ENCODE measurements around the gene DDB1.

DDB1 gene

GRCh38 chr11:61328351-61328750, 4.6 kb downstream of the DDB1 start:
- H3K9me3 ChIP-seq, result no peaks in the 10 kb centered on the region
- DNase-seq, result no peak
- H3K27me3 ChIP-seq, result no peaks in the 10 kb centered on the region
- intact Hi-C loops (cut with DNase I; ENCODE audit: low total_unique reads), result no loop called here
- peaks cover 0 to 21% (median 16%) of the 10 kb centered on the region in 4 donors for H3K4me1 ChIP-seq
- H3K36me3 ChIP-seq, result peaks cover 42 to 60% (median 54%) of the 10 kb centered on the region in 3 donors
- no peak overlapping the region for H3K27ac ChIP-seq
- no peak overlapping the region for H3K4me3 ChIP-seq
- TF ChIP-seq CTCF (IDR thresholded peaks at IDR 0.05), result no peak

GRCh38 chr11:61327669-61328071, 5.2 kb downstream of the DDB1 start:
- TF ChIP-seq CTCF (IDR thresholded peaks at IDR 0.05), result no peak
- H3K4me3 ChIP-seq, result no peak overlapping the region
- H3K9me3 ChIP-seq, result no peaks in the 10 kb centered on the region
- H3K4me1 ChIP-seq, result peaks cover 0 to 21% (median 16%) of the 10 kb centered on the region in 4 donors
- intact Hi-C loops (cut with DNase I; ENCODE audit: low total_unique reads), result no loop called here
- no peaks in the 10 kb centered on the region for H3K27me3 ChIP-seq
- no peak overlapping the region for H3K27ac ChIP-seq
- H3K36me3 ChIP-seq, result peaks cover 48 to 67% (median 61%) of the 10 kb centered on the region in 3 donors
- no peak for DNase-seq

GRCh38 chr11:61325649-61326414, 7.1 kb downstream of the DDB1 start:
- H3K4me3 ChIP-seq, result no peak overlapping the region
- no peaks in the 10 kb centered on the region for H3K27me3 ChIP-seq
- H3K4me1 ChIP-seq, result peaks cover 0 to 6% (median 3%) of the 10 kb centered on the region in 4 donors
- DNase-seq, result no peak
- intact Hi-C loops (cut with DNase I; ENCODE audit: low total_unique reads), result no loop called here
- no peak overlapping the region for H3K27ac ChIP-seq
- H3K9me3 ChIP-seq, result no peaks in the 10 kb centered on the region
- TF ChIP-seq CTCF (IDR thresholded peaks at IDR 0.05), result no peak
- peaks cover 67 to 85% (median 79%) of the 10 kb centered on the region in 3 donors for H3K36me3 ChIP-seq

GRCh38 chr11:61315260-61315659, 17.6 kb downstream of the DDB1 start:
- H3K27ac ChIP-seq, result no peak overlapping the region
- H3K9me3 ChIP-seq, result no peaks in the 10 kb centered on the region
- intact Hi-C loops (cut with DNase I; ENCODE audit: low total_unique reads), result no loop called here
- no peak overlapping the region for H3K4me3 ChIP-seq
- H3K36me3 ChIP-seq, result peaks cover 90 to 98% (median 95%) of the 10 kb centered on the region in 3 donors
- DNase-seq, result no peak
- H3K4me1 ChIP-seq, result no peaks in the 10 kb centered on the region
- H3K27me3 ChIP-seq, result no peaks in the 10 kb centered on the region
- TF ChIP-seq CTCF (IDR thresholded peaks at IDR 0.05), result no peak

GRCh38 chr11:61310749-61311148, 22.2 kb downstream of the DDB1 start:
- no peak for DNase-seq
- no peak for TF ChIP-seq CTCF (IDR thresholded peaks at IDR 0.05)
- intact Hi-C loops (cut with DNase I; ENCODE audit: low total_unique reads), result no loop called here
- Histone ChIP-seq H3K4me3 (no peak overlapping the region), H3K4me1 (no peaks in the 10 kb centered on the region), H3K9me3 (no peaks in the 10 kb centered on the region), H3K27me3 (no peaks in the 10 kb centered on the region), H3K36me3 (peaks cover 99 to 100% (median 100%) of the 10 kb centered on the region in 3 donors), H3K27ac (no peak overlapping the region)

Measured in tibial artery (tissue), 4 donors.